G401 (cell line): ENCODE data around the gene CEBPE. TPM values are rescaled to one million over a fixed set of nuclear protein-coding genes. Genes with fewer than 3 reads are reported as not detected.

Source experiments
- DNase-seq: peaks from one replicate; pipeline ENCODE4 v3.0.0-alpha.2; 2015; ENCODE audit warnings: low spot score
- in situ Hi-C: cut with HindIII; loops from 2 replicates; pipeline ENCODE4 v1.10.0; 2016; ENCODE audit warnings: low sequenced_read_pairs, mixed read lengths
- total RNA-seq: library from RNA; depleted of rRNA; stranded (reverse); fragments of >200 nt; shearing (Covaris generic); gene quantifications from 2 replicates; pipeline ENCODE4 v1.2.3, GENCODE V29; 2014

CEBPE gene
- total RNA-seq, 1 experiment from 2014 or later: not detected

DNA sequence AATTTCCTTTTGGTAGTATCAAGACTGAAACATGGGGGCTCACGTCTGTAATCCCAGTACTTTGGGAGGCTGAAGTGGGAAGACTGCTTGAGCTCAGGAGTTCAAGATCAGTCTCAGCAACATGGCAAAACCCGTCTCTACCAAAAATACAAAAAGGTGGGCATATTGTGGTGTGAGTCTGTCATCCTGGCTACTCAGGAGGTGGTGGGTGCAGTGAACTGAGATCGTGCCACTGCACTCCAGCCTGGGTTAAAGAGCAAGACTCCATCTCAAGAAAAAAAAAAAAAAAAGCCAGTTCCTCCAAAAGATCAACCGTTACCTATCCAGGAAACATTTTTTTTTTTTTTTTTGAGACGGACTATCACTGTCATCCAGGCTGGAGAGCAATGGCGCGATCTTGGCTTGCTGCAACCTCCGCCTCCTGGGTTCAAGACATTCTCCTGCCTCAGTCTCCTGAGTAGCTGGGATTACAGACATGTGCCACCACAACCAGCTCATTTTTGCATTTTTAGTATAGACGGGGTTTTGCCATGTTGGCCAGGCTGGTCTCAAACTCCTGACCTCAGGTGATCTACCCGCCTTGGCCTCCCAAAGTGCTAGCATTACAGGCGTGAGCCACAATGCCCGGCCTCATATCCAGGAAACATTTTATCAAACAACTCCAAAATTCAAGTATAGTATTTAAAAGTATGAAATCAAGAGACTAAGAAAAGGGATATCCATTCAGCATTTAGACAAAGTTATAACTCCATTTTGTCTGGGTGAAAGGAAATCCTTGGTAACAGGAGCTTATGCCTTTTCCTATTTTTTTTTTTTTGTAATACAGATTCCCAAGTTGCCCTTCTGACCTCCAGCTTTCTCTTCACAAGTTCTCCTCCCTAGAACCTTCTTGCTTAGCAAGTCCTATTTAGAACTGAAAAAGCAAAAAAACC, 27.5 kb downstream of the CEBPE start:
- in situ Hi-C loops: no loop called here
- no peak for DNase-seq

DNA sequence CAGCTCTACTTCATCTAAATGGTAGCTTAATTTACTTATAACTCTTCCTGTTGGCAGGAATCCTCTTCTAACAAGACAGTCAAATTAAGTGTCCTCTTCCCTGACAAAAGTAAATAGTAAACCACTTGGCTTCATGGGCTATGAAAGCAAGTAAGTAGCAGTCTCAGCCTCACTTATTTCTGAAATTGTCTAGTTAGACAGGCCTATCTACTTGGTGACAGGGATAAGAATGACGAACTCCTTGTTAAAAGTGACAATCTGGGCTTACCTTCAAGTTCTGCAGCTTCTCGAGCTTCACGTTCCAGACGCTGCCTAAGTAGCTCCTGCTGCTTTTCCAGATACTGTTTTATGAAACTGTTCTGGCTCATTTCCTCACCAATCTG, 28.8 kb downstream of the CEBPE start:
- in situ Hi-C loops: no loop called here
- DNase-seq: no peak

DNA sequence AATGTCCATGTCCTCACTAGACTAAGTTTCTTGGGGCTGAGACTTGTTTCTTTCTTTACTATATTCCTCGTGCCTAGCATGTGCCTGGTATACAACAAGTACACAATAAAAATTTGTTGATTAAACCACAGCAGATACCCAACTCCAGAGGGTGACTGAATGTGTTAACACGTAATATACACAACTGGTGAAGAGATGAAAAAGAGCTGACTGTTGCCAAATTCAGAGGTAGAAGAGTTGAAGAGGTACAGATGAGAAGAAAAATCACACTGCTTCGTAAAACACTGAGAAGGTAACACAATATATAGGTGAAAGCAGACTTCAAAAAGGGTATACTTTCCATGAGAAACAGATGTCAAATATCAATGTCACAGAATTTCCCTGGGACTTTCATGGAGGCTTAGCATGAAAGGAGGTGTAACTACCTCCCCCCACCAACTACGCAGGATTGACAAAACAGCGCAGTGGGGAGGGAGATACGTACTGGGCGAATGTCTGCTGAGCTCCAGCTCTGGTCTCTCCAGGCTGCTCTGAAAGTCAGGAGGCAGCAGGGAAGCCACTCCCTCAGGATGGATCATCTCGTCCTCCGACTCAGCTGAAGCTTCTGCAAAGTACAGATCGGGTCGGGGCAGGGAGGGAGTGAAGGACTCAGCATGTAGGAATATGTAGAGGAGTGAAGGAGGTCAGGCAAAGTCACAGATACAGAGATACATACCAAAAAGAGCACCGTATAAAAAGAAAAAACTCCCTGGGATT, 29.4 kb downstream of the CEBPE start:
- DNase-seq: no peak
- in situ Hi-C loops: no loop called here

DNA sequence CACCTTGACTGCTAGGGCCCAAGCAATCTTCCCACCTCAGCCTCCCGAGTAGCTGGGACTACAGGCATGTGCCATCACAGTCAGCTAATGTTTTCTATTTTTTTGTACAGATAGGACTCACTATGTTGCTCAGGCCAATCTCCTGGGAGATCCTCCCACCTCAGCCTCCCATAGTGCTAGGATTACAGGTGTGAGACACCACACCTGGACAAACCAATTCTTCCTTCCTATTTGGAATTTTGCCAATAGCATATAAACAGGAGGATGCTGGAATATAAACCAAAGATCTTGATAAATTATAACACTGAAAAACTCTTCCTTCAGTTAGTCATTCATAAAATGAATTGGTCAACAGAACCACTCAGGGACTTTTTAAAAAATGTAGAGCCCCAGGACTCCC, 32.5 kb downstream of the CEBPE start:
- no peak for DNase-seq

DNA sequence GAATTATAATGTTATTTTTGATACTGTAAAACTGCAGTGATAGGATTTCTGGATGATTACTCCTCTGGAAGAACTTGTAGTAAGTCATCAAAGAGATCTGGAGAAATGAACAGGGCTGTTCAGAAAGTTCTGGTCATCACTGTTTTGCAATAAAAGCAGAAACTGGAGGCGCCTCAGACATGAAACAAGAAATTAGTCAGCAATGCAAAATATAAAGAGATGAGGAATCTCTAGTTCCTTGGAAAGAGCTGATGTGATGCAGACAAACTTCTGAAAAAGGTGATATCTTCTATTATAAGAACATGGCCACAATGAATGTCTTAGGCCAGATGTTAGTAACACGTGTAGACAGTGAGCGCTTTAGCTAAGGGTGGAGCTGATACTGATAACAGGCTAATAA, 33.6 kb downstream of the CEBPE start:
- in situ Hi-C loops: no loop called here
- no peak for DNase-seq

More for the DNA sequence above, 32.5 kb downstream of the CEBPE start:
- in situ Hi-C loops: no loop called here

DNA sequence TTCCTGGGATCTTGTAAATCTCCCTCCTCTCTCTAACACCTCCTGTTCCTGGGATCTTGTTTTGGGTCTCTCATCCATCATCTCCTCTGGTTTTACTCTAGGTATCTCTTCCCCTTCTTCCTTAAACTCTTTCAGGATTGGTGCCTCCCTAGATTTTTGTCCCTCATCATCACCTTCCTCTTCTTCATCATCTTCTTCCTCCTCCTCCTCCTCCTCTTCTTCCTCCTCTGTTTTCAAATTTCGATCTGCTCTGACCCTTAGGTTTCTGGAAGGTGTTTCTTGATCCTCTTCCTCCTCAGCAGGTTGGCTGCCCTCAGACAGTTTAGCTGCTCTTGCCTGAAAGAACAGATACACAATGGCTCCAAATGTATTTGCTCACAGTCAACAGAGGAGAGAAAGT, 38.6 kb downstream of the CEBPE start:
- in situ Hi-C loops: no loop called here
- DNase-seq: no peak

DNA sequence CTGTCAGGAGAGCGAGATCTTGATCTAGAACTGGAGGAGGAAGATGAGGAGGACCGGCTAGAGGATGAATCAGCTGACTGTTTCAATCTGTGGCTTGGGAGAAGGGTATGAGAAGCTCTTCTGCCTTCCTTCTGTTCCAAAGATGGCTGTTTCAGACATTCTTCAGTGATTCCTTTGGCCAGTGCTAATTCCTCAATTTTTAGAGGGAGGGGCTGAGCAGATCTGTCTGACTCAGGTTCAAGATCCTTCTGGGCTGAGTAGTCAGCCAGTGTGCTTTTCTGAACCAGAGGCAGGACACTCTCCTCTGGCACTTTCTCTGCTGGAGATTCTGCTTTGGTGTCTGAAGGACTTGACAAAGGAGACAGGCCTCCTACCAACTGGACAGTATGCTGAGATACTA, 39.3 kb downstream of the CEBPE start:
- in situ Hi-C loops: no loop called here
- no peak for DNase-seq

DNA sequence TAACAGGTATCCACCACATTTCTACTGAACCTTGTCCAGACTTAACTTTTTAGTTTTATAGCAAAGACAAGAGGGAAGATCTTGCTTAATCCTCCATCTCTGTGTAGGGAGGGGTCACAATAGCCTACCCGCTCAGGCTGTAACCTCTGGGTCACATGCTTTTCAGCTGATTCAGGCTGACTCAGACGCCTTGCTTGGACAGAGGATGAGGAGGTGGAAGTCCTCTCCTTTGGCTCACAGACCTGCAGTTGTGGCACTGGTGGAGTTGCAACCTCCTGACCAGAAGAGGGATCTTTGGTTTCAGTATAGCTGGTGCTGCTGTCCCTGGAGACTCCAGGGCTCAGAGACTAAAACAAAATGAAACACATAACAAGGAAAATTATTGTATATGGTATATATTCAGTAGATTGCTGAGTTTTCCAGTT, 40.4 kb downstream of the CEBPE start:
- in situ Hi-C loops: no loop called here

DNA sequence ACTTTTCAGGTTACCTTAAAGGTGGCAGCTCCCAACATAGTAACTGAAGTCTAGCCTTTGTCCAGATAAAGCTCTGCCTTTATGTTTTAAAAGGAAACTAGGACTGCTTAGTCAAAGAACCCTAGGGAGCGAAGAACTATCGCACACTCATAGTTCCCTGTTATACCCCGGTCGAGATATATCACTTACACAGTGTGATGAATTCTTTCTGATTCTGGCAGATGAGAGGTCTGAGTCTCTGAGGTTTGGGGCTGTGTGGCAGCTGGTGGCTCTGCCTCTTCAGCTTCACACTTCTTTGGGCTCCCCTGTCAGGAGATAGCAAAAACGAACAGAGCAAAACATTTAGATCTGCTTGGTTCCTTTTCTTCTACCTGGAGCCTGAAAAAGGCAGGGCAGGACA, 41.1 kb downstream of the CEBPE start:
- in situ Hi-C loops: no loop called here
- DNase-seq: no peak

More for the DNA sequence above, 40.4 kb downstream of the CEBPE start:
- no peak for DNase-seq

DNA sequence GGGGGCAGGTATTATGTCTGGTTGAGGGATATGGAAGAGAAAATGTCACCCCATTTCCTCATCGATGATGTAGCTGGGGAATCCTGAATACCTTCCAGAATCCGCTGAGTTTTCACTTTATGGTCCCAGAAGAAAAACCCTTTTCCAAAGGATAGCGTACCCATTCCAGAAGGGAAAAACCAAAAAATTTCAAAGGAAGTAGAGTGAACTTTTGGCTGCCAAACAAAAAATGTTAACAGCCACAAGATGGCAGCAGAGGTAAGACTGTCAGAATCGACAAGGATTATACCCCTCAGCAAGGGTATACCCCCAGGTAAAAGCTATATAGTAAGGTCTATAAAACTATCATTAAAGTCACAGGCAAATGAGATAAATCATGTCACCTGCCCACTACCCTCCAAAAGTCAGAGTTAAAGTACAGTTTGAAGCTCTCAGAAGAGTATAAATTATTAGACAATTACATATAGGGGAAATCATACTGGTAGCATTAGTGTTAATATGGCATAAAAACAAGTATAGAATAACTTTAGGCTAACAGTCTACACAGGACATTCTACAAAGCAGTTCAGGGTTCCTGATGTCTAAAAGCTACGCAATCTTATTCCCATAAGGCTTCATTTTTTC, 42.2 kb downstream of the CEBPE start:
- peak; percentile 34 for DNase-seq
- in situ Hi-C loops: no loop called here

DNA sequence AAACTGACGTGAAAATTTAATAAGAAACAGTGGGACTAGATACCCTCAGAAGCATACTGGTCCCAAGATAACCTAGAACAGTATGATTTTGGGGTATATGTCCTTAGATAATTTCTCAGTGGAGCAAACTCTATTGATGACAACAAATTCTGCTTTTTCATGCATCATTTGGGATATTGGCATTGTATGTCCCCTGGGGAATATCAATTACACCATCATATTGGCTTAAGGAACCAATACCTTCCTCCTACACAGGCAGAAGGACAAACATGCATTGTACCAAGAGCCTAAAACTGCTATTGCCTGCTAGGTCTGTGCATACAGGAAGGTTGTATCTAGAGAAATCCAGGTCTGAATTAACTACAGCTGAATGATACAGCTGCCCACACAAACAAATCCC, 44.1 kb downstream of the CEBPE start:
- in situ Hi-C loops: no loop called here
- no peak for DNase-seq

DNA sequence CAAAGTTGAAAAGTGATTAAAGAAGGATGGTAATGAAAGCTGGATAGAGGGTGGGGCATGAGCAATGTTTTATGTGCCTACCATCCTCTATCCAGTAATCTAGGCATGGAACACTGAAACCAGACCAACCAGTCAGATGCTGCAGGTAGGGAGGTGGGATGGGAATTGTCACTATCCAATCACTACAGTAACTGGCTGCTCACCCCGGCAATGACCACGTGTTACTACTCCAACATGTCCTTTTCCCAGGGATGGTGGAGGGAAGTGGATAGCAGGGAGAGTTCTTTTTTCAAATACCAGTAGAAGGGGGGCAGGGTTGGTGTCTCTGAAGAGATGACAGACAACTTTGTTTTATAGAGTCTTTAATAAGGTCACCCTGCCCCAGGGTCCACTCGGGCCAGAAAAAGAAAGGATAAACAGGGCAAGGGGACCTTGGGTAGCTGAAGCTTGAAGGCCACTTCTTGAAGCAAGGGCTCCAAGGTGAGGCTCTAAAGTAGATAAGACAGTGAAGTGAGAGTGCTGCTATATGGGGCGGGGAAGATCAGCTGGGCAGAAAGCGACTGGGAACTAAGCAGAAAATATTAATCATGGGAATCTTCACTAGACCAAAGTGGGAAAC, 47.0 kb downstream of the CEBPE start:
- in situ Hi-C loops: no loop called here
- no peak for DNase-seq

DNA sequence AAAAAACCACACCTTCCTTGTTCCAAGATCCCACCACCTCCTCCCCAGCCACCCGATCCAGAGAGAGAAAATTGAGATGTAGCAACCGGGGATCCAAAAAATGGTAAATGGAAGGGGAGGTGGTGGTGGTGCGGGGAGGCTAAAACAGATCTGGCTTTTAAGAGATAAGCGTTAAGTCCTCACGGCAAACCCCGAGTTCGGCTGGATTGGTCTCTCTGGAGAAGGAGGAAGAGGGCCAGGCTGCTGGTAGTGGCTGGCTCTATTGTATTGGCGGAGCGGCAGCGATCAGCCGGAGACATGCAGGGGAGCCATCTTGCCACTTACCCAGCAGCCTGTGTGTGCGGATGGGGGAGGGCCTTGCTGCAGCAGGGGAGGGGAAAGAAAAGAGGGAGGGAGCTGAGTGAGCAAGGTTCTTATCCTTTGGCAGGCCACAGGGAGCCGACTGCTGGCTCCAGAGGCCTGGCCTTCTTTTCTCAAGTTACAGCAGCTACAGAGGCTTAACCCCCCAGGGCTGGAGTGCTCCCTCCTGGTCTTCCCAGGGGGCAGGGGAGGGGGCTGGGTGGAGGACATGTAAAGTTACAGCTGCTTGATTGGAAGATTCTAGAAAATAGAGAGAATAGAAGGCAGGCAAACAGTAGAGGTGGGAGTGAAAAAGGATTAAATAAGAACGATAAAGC, 47.7 kb downstream of the CEBPE start:
- in situ Hi-C loops: no loop called here
- DNase-seq: peak; percentile 90

DNA sequence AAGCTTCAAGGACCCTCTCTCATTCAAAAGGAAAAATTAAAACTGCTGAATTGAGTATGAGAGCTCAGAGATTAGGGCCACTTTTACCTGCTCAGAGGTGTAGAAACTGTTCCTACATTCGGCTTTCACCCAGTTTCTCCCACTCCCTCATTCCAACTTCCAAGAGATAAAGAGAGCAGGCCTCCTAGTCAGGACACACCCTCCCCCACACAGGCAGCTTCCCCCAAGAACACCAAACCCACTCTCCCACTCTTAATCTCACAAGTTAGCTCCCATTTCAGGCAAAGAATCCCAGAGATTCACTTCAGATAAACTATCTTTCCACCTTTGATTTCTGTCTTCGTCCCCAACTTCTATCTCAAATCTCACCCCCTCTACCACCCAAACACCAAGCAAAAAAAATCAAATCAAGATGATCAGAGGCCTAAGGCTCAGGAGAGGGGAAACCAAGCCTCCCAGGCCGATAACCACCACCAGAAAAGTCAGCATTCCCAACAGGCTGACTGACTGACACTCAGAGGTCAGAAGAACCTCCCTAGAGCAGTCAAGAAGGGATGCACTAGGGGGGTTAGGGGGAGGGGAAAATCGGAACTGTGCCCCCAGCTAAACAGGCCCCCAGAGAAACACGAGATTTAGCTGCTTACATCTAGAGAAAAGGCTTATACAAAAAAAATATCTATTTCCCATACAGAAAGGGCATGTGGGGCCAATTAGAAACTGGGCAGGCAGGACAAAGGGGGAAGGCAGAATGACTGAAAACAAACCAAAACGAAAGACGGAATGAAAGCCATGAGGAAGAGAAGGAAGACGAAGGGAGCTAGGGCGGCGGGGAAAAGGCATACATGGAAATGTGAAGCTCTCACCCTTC, 48.6 kb downstream of the CEBPE start:
- DNase-seq: no peak
- in situ Hi-C loops: no loop called here

DNA sequence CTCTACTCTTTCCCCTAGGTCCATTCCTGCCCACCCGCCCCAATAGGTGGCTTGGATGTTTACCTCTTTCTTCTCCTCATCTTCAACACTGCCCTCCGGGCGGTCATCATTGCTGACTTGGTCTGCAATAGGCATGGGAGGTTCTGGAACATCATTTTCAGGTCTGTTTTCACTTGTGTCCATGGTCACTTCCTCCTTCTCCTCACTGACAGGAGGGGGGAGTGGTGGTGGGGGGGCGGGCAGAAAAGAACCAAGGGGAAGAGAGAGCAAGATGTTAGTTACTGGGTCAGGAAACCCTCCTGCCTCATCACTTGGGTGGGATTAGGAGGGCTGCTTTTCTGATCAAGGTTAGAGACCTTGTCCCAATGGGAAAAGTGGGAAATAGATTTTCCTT, 49.6 kb downstream of the CEBPE start:
- in situ Hi-C loops: loop anchor here (10.0 kb wide), 1 partner anchor 85 kb away; the partner anchor contains the start of gene AJUBA
- no peak for DNase-seq

DNA sequence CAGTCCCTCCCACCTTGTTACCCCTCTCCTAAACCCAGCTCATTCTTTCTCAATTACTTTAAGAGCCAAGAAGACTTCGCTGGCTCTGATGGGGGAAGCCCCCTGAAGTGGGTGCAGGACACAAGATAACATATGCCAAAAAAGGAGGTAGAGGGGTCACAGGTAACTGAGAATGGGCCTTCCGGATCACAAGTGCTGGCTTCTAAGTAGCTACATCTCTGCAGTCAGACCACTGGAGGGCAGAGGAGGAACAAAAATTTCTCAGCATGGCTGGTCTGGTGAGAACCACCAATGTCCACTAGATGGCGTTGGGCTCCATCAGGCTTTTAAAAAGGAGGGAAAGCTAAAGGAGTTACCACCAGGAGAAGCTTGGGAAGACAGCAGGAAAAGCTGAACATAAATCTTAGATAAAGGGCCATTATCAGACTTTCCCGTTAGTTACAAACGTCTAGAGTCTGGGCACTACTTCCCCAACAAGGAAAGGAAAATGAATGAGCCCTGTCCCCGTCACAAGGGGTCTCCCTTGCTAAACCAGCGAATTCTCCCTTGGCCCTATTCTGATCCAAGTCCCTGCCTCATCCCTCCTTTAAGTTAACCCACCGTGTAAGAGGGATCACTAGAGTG, 50.2 kb downstream of the CEBPE start:
- peak; percentile 95 for DNase-seq
- in situ Hi-C loops: loop anchor here (10.0 kb wide), 1 partner anchor 84 kb away; the partner anchor contains the start of gene AJUBA
